Prostate gland (tissue), 2 donors: ENCODE data around the gene TJAP1.

ENCODE experiments used
- CTCF ChIP-seq, 4 experiments: fragments of 200-600 bp in 2 of 4; fragments of 450-650 bp in 2 of 4; sonication (generic) in 2 of 4; IDR thresholded peaks; 1 replicate in 3 of 4; 2 replicates in 1 of 4; pipeline ENCODE4 v1.5.1; 2016 to 2019; ENCODE audit warnings: antibody characterized with exemption in 4 of 4, mild to moderate bottlenecking in 2 of 4, moderate library complexity in 2 of 4
- POLR2A ChIP-seq: fragments of 450-650 bp; IDR thresholded peaks from one replicate; pipeline ENCODE4 v1.6.1; 2016; ENCODE audit warnings: antibody characterized with exemption, mild to moderate bottlenecking
- POLR2AphosphoS5 ChIP-seq: sonication (generic); formaldehyde crosslinking; IDR thresholded peaks from one replicate; pipeline ENCODE4 v1.6.1; 2017; ENCODE audit warnings: antibody characterized with exemption

- TF ChIP-seq CTCF (IDR thresholded peaks at IDR 0.05): no peak
- no peak for TF ChIP-seq POLR2AphosphoS5
- TF ChIP-seq POLR2A: no peak
Observed at GRCh38 chr6:43510827-43511163, 33.4 kb downstream of the TJAP1 start.
